GM18505 (cell line): ENCODE results near the gene VWA3A.
"Not testable (repeated sequence)": the region's sequence is repeated elsewhere in the genome, so short reads cannot be mapped to it uniquely, and the experiment has no call there.

ENCODE experiments used
- ATAC-seq: cut with Tn5 transposase; IDR thresholded peaks from one replicate; pipeline ENCODE4 v1.9.1; 2021; ENCODE audit not compliant: unreplicated experiment
- POLR2A ChIP-seq: IDR thresholded peaks from 4 replicates; pipeline ENCODE4 v1.6.1; 2011; ENCODE audit warnings: borderline replicate concordance; ENCODE audit not compliant: insufficient read depth, insufficient read length; ENCODE audit errors: extremely low read depth

Gene VWA3A

DNA sequence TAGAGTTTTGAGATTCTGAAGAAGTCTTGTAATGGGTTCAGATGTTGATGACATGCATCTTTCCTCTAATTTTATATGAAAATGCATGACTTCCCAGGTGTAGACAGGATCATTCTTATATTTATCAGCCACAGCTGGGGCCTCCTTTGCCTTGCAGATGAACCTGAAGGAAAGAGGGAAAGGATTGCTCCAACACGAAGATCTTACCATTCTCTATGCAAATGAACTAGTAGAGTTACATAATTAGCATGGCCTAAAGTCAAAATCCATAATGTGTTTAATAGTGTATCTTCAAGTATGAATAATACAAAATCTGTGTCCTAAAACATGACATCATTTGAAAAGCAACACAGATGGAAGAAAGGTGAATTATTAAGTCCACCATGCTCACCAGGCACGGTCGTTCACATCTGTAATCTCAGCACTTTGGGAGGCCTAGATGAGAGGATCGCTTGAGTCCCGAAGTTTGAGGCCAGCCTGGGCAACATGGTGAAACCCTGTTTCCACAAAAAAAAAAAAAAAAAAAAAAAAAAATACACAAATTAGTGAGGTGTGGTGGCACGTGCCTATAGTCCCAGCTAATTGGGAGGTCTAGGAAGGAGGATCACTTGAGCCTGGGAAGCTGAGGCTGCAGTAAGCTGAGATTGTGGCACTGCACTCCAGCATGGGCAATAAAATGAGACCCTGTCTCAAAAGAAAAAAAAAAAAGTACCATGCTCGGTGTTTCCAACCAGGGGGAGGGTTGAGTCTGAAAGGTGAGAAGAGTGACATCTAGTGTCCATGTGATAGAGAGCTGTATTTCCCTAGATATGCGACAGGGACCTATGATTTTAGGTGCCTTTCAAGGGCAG is 6.3 kb downstream of the VWA3A start:
- no peak for ATAC-seq
- no peak for TF ChIP-seq POLR2A

DNA sequence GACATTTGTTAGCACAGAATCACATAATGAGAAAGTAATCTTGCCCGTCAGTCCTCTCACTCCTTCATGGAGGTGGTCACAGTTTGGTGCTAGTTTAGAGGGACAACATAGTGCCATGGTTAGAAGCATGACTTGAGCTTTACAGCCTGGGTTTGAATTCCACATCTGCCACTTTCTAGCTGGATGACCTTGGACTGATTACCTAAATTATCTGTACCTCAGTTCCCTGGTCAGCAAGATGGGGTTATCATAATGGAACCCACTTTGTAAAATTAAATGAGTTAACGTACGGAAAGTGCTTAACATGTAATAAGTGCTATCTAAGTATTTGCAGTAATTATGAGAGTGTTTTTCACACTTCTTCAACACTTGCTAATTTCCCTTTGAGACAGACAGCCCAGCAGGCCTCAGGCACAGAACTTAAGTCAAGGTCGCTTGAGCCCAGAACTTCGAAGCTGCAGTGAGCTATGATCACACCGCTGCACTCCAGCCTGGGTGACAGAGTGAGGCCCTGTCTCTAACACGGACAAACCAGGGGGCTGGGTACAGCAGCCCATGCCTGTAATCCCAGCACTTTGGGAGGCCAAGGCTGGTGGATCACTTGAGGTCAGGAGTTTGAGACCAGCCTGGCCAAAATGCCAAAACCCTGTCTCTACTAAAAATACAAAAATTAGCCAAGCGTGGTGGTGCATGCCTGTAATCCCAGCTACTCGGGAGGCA is 7.1 kb downstream of the VWA3A start:
- no peak for ATAC-seq
- TF ChIP-seq POLR2A: no peak

DNA sequence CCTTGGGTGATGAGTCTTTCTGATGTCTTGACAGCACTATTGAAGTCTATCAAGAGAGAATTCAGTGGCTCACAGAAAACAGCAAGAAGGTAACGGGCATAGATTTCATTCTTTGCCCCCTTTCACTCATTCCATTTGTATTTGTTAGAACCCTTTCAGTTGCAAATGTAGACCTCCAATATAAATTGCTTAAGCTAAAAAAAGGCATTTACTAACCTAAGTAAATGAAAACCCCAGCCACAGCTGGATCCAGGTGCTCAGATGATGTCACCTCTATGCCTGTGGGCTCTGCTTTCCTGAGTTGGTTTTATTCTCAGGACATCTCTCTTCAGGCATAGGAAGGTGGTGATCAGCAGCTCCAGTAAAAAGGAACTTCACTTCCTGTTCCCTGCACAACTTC is 11.1 kb downstream of the VWA3A start:
- TF ChIP-seq POLR2A: no peak
- no peak for ATAC-seq

DNA sequence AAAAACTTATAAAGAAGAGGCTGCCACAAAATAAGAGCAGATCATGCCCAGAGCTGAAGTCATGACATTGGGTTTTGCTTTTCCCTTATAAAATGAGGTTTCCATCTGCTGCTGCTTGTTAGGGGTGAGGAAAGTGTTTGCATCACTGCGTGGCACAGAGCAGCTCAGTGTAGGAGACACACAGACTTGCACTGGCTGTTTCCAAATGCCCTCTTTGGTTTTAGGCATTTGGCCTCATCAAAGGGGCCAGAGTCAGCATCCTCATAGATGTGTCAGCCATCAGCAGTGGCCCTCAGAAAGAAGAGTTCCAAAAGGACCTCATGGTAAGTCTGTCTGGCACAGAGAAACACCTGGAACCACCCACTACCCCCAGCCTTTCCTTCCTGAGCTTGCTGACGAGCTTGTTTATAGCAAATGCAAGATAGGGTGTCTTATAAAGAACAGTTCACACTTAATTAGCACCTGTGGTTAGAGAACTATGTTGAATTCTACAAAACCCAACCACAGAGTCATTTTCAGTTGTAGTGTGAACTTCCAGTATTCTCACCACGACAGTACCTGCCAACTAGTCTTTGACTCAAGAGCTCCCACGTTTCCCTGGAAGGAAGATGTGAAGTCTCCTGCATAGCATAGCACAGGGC is 17.0 kb downstream of the VWA3A start:
- no peak for TF ChIP-seq POLR2A
- ATAC-seq: no peak

DNA sequence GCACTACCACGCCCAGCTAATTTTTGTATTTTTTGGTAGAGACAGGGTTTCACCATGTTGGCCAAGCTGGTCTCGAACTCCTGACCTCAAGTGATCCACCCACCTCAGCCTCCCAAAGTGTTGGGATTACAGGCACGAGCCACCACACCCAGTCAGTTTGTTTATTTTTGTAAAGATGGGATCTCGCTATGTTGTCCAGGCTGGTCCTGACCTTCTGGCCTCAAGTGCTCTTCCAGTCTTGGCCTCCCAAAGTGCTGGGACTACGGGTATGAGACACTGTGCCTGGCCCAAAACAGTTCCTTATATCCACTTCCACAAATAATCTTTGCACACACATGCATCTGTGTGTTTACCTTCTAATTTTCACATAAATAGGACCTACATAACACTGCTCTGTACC is 19.3 kb downstream of the VWA3A start:
- ATAC-seq: not testable (repeated sequence)

DNA sequence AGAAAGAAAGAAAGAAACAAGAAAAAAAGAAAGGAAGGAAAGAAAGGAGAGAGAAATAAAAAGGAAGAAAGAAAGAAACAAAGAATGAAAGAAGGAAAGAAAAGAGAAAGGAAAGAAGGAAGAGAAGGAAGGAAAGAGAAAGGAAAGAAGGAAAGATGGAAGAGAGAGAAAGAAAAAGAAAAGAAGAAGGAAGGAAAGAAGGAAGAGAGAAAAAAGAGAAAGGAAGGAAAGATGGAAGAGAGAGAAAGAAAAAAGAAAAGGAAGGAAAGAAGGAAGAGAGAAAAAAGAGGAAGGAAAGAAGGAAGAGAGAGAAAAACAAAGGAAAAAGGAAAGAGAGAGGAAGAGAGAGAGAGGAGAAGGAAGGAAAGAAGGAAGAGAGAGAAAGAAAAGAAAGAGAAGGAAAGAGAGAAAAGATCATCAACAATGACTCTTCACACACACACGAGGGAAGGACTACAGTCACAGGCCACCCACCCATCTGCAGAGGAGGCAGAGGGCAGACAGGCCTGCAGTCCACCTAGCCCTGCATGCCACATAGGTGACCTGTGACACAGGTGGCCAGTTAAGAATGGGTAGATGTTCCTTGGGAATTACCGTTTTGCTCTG is 23.9 kb downstream of the VWA3A start:
- no peak for ATAC-seq
- no peak for TF ChIP-seq POLR2A

DNA sequence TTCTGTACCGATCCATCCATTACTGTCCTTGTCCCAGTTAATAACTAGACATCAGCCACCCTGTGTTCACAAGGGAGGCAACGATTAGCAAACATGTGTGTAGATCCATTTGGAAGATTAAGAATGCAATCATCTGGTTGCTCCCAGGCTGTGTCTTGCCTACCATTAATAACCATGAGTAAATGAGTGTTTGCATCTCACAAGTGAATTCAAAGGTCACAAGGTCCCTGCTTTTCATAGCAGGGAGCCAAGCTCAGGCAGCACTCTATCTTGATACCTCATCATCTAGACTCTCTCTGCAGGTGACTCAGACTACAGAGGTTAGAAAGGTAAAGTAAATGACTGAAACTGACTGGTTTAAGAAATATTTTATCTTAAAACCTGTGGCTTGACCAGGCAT is 25.3 kb downstream of the VWA3A start:
- no peak for TF ChIP-seq POLR2A
- ATAC-seq: no peak

DNA sequence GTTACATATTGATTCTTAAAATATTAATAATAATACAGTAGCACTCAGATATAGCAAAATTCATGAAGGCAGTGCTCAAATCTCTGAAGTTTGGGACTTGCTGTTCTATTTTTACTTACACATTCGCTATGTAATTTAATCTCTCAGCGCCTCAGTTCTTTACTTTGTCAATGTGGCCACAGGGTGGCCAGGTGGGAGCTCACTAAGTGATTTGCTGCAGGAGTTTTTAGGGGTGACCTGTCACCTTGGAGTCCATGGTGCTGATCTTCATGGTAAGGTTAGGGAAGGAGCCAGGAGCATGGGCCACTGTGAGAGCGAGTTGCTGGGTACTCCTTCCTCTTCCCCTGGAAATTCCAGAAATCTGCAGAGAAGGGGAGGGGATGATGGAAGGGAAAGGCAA is 28.1 kb downstream of the VWA3A start:
- no peak for TF ChIP-seq POLR2A
- no peak for ATAC-seq

DNA sequence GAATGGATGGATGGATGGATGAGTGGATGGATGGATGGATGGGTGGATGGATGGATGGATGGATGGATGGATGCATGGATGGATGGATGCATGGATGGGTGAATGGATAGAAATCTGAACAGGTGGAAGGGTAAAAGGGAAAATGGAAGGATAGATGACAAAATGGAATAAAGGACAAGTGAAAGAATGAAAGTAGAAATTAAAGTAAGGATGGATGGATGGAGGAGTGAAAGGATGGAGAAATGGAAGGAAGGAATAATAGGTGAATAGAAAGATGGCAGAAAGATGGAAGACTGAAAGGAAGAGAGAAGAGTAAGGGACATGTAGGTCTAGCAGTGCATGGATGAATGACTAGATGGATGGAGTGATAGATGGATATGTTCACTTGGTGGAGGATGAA is 29.9 kb downstream of the VWA3A start:
- TF ChIP-seq POLR2A: no peak
- ATAC-seq: no peak

DNA sequence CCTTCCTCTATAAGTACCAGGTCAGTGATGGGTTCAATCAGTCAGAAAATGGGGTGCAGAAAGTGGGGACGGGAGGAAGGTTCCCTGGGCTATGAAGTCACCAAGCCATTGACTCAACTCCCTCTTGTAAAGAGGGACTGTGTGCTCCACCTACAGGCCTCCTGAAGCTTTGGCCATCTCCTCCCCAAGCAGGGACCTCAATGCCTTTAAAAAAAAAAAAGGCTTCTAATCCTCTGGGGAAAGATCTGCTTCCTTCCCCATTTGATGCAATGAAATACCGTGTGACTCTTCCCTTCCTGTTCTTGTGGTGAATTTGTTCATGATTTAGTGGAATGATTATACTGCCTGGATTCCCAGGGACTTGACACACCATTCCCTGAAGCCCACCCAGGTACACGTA is 30.8 kb downstream of the VWA3A start:
- ATAC-seq: no peak

DNA sequence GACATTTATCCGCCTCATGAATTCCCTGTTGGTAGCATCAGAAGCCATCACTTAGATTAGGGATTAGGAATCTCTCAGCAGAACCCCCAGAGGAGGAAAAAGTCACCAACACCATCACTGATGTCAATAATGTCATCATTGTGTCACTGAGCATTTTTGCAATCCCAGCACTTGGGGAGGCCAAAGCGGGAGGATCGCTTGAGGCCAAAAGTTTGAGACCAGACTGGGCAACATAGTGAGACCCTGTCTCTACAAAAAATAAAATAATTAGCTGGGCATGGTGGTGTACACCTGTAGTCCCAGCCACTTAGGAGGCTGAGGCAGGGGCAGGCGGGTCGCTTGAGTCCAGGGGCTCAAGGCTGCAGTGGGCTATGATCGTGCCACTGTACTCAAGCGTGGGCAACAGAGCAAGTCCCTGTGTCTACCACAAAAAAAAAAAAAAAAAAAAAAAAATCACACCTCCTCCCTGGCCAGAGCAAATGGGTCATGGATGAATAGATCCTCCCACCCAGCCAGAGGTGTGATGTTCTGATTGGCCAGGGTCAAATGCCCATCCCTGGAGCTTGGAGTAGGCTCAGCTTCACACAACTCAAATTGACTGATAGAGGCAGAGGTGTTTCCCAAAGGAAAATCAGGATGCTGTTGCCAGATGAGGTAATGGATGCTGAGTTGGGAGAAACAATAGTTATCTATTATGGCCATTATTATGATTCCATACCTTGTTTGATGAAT is 31.6 kb downstream of the VWA3A start:
- ATAC-seq: no peak

More for the DNA sequence above, 30.8 kb downstream of the VWA3A start:
- no peak for TF ChIP-seq POLR2A

DNA sequence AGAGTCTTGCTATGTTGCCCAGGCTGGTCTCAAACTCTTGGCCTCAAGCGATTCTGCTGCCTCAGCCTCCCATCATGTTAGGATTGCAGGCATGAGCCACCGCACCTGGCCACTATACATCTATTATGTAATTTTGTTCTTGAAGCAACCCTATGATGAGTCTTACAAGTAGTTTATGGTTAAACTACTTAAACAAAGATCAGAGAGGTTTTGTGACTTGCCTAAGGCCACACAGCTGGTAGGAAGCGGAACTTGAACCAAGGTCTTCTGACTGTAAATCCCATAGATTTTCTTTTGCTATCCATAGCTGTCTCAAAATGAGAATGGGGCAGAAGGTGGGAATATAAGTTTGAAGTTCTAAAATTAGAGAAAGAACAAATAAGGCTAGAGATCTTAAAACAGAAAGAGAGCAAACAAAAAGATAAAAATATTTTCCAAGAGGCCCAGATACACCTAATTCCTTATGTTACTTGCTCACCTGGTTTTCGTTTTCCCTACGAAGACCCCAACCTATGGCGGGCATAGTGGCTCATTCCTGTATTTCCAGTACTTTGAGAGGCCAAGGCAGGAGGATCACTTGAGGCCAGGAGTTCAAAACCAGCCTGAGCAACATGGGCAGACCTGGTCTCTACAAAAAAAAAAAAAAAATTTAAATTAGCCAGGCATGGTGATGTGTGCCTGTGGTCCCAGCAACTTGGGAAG is 32.4 kb downstream of the VWA3A start:
- TF ChIP-seq POLR2A: no peak
- no peak for ATAC-seq

More for the DNA sequence above, 31.6 kb downstream of the VWA3A start:
- TF ChIP-seq POLR2A: no peak
